ENCODE results near the gene FCN3. TPM values are rescaled to one million over a fixed set of nuclear protein-coding genes. Genes with fewer than 3 reads are reported as not detected.

The FCN3 gene
- total and polyA plus RNA-seq, 2 experiments from 2014 or later: not detected

GRCh38 chr1:27361553-27361952, 13.1 kb downstream of the FCN3 start:
- TF ChIP-seq CTCF (IDR thresholded peaks at IDR 0.05; ENCODE audit: poor library complexity) (no peak), EZH2 (IDR thresholded peaks at IDR 0.05; ENCODE audit: borderline replicate concordance) (no peak), EZH2phosphoT487 (IDR thresholded peaks at IDR 0.05; ENCODE audit: low read depth, severe bottlenecking, unreplicated experiment) (no peak)
- Histone ChIP-seq H3K4me2 (no peak overlapping the region), H2AFZ (no peak overlapping the region), H3K4me1 (ENCODE audit: insufficient read depth) (no peaks in the 10 kb centered on the region), H3K79me2 (no peaks in the 10 kb centered on the region), H4K20me1 (ENCODE audit: insufficient read depth, poor library complexity, severe bottlenecking) (no peaks in the 10 kb centered on the region), H3K4me3 (no peak overlapping the region), H3K9me3 (ENCODE audit: low read depth) (no peaks in the 10 kb centered on the region), H3K9me2 (replicated peaks; ENCODE audit: insufficient read depth) (no peaks in the 10 kb centered on the region), H3K36me3 (replicated peaks; ENCODE audit: insufficient read depth, low read depth) (no peaks in the 10 kb centered on the region), H3K27ac (no peak overlapping the region), H3K27me3 (no peaks in the 10 kb centered on the region)
- 96% methylated on average over 8 of the region's 8 CpGs for WGBS (ENCODE audit: low lambda C conversion rate, missing lambda C conversion rate)
- no peak for DNase-seq (ENCODE audit: low spot score)

GRCh38 chr1:27361044-27361402, 13.6 kb downstream of the FCN3 start:
- Histone ChIP-seq H3K79me2 (no peaks in the 10 kb centered on the region), H3K9me3 (ENCODE audit: low read depth) (no peaks in the 10 kb centered on the region), H3K36me3 (replicated peaks; ENCODE audit: insufficient read depth, low read depth) (no peaks in the 10 kb centered on the region), H3K27ac (no peak overlapping the region), H3K4me3 (no peak overlapping the region), H3K9me2 (replicated peaks; ENCODE audit: insufficient read depth) (no peaks in the 10 kb centered on the region), H4K20me1 (ENCODE audit: insufficient read depth, poor library complexity, severe bottlenecking) (no peaks in the 10 kb centered on the region), H3K4me2 (peak overlapping the region; percentile 97), H2AFZ (no peak overlapping the region), H3K27me3 (no peaks in the 10 kb centered on the region), H3K4me1 (ENCODE audit: insufficient read depth) (no peaks in the 10 kb centered on the region)
- no peak for DNase-seq (ENCODE audit: low spot score)
- 60% methylated on average over 18 of the region's 21 CpGs for WGBS (ENCODE audit: low lambda C conversion rate, missing lambda C conversion rate)
- TF ChIP-seq EZH2phosphoT487 (IDR thresholded peaks at IDR 0.05; ENCODE audit: low read depth, severe bottlenecking, unreplicated experiment) (no peak), EZH2 (IDR thresholded peaks at IDR 0.05; ENCODE audit: borderline replicate concordance) (no peak), CTCF (IDR thresholded peaks at IDR 0.05; ENCODE audit: poor library complexity) (no peak)

GRCh38 chr1:27360159-27361043, 14.2 kb downstream of the FCN3 start:
- Histone ChIP-seq H3K9me3 (ENCODE audit: low read depth) (no peaks in the 10 kb centered on the region), H3K4me2 (peak overlapping the region; percentile 97), H4K20me1 (ENCODE audit: insufficient read depth, poor library complexity, severe bottlenecking) (no peaks in the 10 kb centered on the region), H3K79me2 (no peaks in the 10 kb centered on the region), H3K36me3 (replicated peaks; ENCODE audit: insufficient read depth, low read depth) (no peaks in the 10 kb centered on the region), H3K9me2 (replicated peaks; ENCODE audit: insufficient read depth) (no peaks in the 10 kb centered on the region), H3K4me3 (peak overlapping the region; percentile 29), H3K4me1 (ENCODE audit: insufficient read depth) (no peaks in the 10 kb centered on the region), H3K27ac (no peak overlapping the region), H3K27me3 (no peaks in the 10 kb centered on the region), H2AFZ (peak overlapping the region; percentile 45)
- WGBS (ENCODE audit: low lambda C conversion rate, missing lambda C conversion rate): 17% methylated on average over 50 of the region's 71 CpGs
- TF ChIP-seq EZH2phosphoT487 (IDR thresholded peaks at IDR 0.05; ENCODE audit: low read depth, severe bottlenecking, unreplicated experiment) (no peak), EZH2 (IDR thresholded peaks at IDR 0.05; ENCODE audit: borderline replicate concordance) (no peak), CTCF (IDR thresholded peaks at IDR 0.05; ENCODE audit: poor library complexity) (no peak)
- peak; percentile 54 for DNase-seq (ENCODE audit: low spot score)

All from hepatocyte (in vitro differentiated cells).